ENCODE measurements around the gene VARS2. TPM values are rescaled to one million over a fixed set of nuclear protein-coding genes. Genes with fewer than 3 reads are reported as not detected.
A peak's percentile ranks its signal among the peaks of the same experiment; 100 is the strongest.
"Not testable (repeated sequence)": the region's sequence is repeated elsewhere in the genome, so short reads cannot be mapped to it uniquely, and the experiment has no call there.

VARS2 gene
- polyA plus RNA-seq, 3 donors from 2014 or later: 12.0 to 17.5 (median 12.6) TPM

DNA sequence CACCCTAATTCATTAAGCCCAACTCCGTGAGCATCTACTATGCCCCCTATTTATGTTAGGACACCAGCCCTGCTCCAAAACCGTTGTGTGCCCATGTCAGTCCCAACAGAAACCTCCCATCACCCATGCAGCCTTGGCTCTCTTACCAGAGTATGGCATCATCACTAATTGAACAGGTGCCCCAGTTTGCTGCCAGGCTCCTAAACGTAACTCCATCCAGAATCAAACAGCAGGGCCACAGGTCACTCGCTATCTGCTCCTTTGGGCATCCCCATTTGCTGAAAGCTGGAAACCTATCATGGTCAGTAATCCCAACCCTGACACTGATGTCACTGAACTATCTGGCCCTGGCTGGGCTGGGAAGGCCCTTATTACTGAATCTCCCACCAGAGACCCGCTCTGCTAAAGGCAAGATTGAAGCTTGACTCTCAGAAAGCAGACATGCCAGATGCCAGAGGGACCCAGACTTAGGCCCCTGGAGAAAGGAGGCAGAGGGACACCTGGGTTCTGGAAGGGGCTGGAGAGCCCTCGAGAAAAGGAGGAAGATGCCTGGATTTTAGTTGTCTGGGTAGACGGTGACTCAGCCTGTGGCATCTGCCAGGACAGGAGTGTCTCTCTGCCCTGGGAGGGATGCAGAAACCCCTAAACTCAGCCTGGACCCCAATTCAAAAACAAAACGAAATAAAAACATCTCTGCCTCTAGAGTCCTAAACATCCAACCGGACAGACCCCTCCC, 40.8 kb downstream of the VARS2 start:
- Mint-ChIP-seq H3K36me3 (no peaks in the 10 kb centered on the region), H3K4me1 (peaks cover 13 to 17% of the 10 kb centered on the region in 2 donors), H3K4me3 (peak overlapping the region; percentile 57 to 89 (median 81)), H3K27me3 (ENCODE audit: low read depth in 3 of 3) (peaks cover 17 to 32% (median 25%) of the 10 kb centered on the region in 3 donors), H3K9me3 (peaks cover 0 to 7% (median 0%) of the 10 kb centered on the region in 6 donors), H3K27ac (peak overlapping the region in 4 of 6 donors; percentile 35 to 79 (median 51))
- DNase-seq: no peak

DNA sequence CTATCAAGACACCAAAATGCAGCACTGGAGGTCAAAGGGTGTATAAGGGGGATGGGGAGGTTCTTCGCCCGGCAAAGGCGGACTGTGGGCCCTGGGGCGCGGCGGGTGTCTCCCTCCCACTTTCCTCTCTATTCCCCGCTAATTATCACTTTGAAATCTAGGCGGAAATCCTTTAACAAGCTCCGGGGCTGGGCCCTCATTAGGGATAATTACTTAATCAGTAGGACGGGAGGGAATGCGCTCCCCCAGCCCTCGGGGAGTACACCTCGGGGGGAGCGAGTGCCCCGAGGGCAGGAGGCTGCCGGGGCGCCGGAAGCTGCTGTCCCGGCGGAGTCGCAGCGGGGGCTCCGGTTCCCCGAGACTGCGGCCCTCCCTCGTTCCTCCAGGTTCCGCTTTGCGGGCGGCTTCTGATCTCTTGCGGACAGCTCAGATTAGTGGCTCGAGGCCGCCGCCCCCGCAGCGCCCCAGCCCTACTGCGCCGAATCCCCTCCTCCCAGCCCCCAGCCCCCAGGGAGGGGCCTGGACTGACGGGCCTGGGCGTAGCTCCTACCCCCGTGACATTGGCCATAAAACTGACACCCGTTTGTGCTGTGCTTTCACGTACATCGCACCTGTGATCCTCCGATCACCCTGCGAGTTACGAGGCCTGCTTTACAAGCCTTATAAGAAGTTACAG, 41.5 kb downstream of the VARS2 start:
- Mint-ChIP-seq H3K4me1 (peaks cover 13 to 17% of the 10 kb centered on the region in 2 donors), H3K36me3 (no peaks in the 10 kb centered on the region), H3K9me3 (peaks cover 0 to 7% (median 0%) of the 10 kb centered on the region in 6 donors), H3K27me3 (ENCODE audit: low read depth in 3 of 3) (peaks cover 17 to 31% (median 22%) of the 10 kb centered on the region in 3 donors), H3K27ac (peak overlapping the region in 4 of 6 donors; percentile 35 to 84 (median 51)), H3K4me3 (peak overlapping the region; percentile 69 to 90 (median 83))
- peak; percentile 32 to 69 (median 37) for DNase-seq

DNA sequence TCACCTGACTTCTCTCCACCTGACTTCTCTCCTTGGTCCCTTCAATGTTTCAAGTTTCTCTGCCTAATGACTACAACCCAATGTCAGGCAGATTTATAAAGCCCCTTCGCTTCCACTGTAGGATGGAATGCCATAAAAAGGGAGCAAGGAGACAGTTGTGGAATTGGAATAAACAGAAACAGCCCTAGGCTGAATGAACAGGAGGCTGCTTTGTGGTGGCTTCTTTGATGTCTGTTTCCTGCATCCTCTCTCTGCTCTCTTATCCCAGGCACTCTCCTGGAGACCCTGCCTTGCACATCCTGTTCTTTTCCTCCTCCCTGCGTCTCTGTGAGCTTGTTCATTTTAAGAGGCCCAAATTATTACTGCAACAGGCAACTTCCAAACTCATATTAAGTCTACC, 43.7 kb downstream of the VARS2 start:
- Mint-ChIP-seq H3K27me3 (ENCODE audit: low read depth in 3 of 3) (peaks cover 14 to 29% (median 16%) of the 10 kb centered on the region in 3 donors), H3K9me3 (peaks cover 0 to 3% (median 0%) of the 10 kb centered on the region in 6 donors), H3K27ac (peak overlapping the region in 1 of 6 donors; percentile 23), H3K4me3 (no peak overlapping the region), H3K36me3 (no peaks in the 10 kb centered on the region), H3K4me1 (peaks cover 16 to 17% of the 10 kb centered on the region in 2 donors)
- DNase-seq: no peak

DNA sequence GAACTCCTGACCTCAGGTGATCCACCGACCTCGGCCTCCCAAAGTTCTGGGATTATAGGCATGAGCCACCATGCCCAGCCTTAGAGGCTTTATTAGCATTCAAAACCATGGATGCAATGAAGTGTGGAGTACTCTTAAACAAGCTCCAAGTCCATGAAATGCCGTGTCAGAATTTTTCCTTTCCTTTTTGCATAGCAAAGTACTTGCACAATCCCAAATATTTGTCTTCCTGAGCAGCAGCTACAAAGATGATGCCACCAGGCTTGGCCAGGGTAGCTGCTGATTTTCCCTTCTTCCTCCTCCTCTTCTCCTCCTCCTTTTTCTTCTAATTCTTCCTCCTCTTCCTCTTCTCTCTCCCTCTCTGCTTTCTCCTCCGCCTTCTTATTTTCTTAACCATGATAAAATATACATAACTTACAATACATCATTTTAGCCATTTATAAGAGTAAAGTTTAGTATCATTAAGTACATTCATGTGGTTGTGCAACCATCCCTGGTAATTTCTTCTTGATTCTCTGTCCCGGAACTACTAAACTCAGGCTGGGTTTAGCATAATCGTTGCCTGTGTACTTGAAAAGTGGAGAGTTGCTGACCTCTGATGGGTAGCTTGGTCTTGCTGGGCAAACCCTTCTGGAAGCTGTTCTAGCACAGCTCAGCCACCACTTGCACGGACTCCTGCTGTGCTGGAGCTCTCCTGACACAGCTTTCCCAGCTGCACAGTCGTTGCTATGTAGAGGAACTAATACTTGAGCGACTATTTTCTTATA, 47.1 kb downstream of the VARS2 start:
- DNase-seq: no peak
- Mint-ChIP-seq H3K4me1 (peaks cover 31 to 34% of the 10 kb centered on the region in 2 donors), H3K4me3 (no peak overlapping the region), H3K27ac (no peak overlapping the region), H3K9me3 (peaks cover 0 to 7% (median 0%) of the 10 kb centered on the region in 6 donors), H3K27me3 (ENCODE audit: low read depth in 3 of 3) (peaks cover 17 to 37% (median 26%) of the 10 kb centered on the region in 3 donors), H3K36me3 (no peaks in the 10 kb centered on the region)

DNA sequence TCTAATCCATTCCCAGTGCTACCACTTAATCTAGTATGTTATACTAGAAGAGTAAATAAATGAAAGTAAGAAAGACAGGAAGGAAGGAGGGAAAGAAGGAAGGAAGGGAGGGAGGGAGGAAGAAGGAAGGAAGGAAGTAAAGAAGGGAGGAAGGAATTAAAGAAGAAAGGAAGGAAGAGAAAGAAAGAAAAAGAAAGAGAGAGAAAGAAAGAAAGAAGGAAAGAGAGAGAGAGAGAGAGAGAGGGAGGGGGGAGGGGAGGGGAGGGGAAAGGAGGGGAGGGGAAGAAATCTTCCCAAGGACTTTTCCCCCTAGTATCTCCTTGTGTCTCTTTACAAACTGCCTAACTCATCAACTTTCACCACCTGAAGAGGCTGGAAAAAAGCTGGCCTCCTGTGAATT, 48.7 kb downstream of the VARS2 start:
- no peak for DNase-seq
- Mint-ChIP-seq H3K27me3 (ENCODE audit: low read depth in 3 of 3) (peaks cover 15 to 32% (median 25%) of the 10 kb centered on the region in 3 donors), H3K4me1 (peaks cover 29 to 37% of the 10 kb centered on the region in 2 donors), H3K9me3 (peaks cover 0 to 7% (median 0%) of the 10 kb centered on the region in 6 donors), H3K36me3 (no peaks in the 10 kb centered on the region), H3K27ac (no peak overlapping the region), H3K4me3 (peak overlapping the region in 1 of 5 donors; percentile 17)

DNA sequence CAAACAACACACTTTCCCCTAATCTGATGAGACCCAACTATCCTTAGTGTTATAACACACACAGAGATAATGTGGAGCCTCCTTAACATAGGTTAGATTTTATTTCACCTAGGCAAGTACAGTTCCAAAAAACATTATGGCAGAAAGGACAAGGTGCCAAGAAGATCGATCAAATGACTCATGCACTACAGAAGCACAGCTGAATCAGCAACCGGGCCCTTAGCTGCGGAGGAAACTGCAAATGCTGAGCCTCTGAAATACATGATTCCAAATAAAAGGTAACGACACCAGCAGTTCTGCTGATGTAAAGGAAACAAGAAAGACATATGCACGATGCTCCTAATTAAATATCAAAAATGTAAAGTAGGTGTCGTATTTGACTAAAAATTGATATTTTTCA, 49.6 kb downstream of the VARS2 start:
- Mint-ChIP-seq H3K27me3 (ENCODE audit: low read depth in 3 of 3) (peaks cover 15 to 34% (median 23%) of the 10 kb centered on the region in 3 donors), H3K4me1 (peaks cover 29 to 37% of the 10 kb centered on the region in 2 donors), H3K9me3 (peaks cover 0 to 5% (median 0%) of the 10 kb centered on the region in 6 donors), H3K27ac (peak overlapping the region in 1 of 6 donors; percentile 59), H3K36me3 (no peaks in the 10 kb centered on the region), H3K4me3 (peak overlapping the region in 3 of 5 donors; percentile 13 to 70 (median 33))
- no peak for DNase-seq

DNA sequence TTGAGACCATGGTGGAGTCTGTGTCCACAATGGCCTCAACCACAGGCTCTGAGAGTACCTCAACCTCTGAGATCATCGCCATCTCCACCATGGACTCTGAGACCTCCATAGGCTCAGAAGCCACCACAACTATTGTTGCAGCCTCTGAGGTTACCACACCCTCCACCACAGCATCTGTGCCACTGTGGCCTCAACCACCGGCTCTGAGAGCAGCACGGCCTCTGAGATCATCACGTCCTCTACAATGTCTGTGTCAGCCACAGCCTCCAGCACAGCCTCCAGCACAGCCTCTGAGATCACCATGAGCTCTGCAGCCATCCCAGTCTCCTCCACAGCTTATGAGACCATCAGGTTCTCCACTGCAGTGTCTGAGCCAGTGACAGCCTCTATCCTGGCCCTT, 50.0 kb downstream of the VARS2 start:
- Mint-ChIP-seq H3K4me1 (peaks cover 29 to 37% of the 10 kb centered on the region in 2 donors), H3K9me3 (peaks cover 0 to 5% (median 0%) of the 10 kb centered on the region in 6 donors), H3K36me3 (no peaks in the 10 kb centered on the region), H3K27ac (peak overlapping the region in 5 of 6 donors; percentile 22 to 81 (median 59)), H3K4me3 (peak overlapping the region; percentile 4 to 70 (median 60)), H3K27me3 (ENCODE audit: low read depth in 3 of 3) (peaks cover 15 to 34% (median 21%) of the 10 kb centered on the region in 3 donors)
- DNase-seq: peak; percentile 61 to 76 (median 69)

DNA sequence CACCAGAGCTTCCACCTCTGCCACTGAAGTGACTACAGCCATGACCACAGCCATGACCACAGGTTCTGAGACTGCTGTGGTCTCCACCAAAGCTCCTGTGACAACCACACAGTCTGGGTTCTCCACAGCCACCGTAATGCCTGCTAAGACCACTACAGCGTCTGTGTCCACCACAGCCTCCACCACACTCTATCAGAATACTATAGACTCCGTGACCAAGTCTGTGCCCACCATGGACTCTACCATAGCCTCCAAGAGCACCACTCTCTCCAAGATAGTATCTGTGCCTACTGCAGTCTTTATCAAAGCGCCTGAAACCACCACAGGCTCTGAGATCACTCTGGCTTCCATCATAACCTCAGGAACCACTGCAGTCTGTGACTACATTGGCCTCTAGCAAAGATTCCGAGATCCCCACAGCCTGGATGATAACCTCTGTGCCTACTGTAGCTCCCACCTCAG, 51.1 kb downstream of the VARS2 start:
- H3K9me3 Mint-ChIP-seq: peaks cover 0 to 4% (median 0%) of the 10 kb centered on the region in 6 donors
- peak overlapping the region; percentile 7 to 81 (median 61) for H3K27ac Mint-ChIP-seq
- peak; percentile 43 to 46 (median 46) for DNase-seq
- peaks cover 29 to 37% of the 10 kb centered on the region in 2 donors for H3K4me1 Mint-ChIP-seq
- peaks cover 15 to 34% (median 22%) of the 10 kb centered on the region in 3 donors for H3K27me3 Mint-ChIP-seq (ENCODE audit: low read depth in 3 of 3)
- H3K4me3 Mint-ChIP-seq: peak overlapping the region in 4 of 5 donors; percentile 4 to 70 (median 64)
- no peaks in the 10 kb centered on the region for H3K36me3 Mint-ChIP-seq

DNA sequence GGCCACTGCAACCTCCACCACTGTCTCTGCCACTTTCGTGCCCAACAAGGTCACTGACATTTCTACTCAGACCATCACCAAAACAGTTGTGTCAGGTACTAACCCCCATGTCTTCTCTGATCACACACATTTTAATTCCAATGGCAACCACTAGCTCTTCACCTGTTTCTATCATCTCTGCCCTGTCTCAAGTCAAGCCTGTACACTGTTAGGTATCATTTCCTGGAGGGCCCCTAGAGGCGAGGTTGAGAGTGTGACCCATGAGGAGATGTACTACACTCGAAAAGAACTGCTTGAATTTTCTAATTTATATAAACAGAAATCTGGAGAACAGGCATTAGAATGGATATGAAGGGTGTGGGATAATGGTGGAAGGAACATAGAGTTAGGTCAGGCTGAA, 52.1 kb downstream of the VARS2 start:
- H3K27me3 Mint-ChIP-seq (ENCODE audit: low read depth in 3 of 3): peaks cover 15 to 32% (median 20%) of the 10 kb centered on the region in 3 donors
- no peak overlapping the region for H3K27ac Mint-ChIP-seq
- no peak overlapping the region for H3K4me3 Mint-ChIP-seq
- H3K4me1 Mint-ChIP-seq: peaks cover 29 to 37% of the 10 kb centered on the region in 2 donors
- H3K36me3 Mint-ChIP-seq: no peaks in the 10 kb centered on the region
- peaks cover 0 to 4% (median 0%) of the 10 kb centered on the region in 6 donors for H3K9me3 Mint-ChIP-seq
- DNase-seq: no peak

DNA sequence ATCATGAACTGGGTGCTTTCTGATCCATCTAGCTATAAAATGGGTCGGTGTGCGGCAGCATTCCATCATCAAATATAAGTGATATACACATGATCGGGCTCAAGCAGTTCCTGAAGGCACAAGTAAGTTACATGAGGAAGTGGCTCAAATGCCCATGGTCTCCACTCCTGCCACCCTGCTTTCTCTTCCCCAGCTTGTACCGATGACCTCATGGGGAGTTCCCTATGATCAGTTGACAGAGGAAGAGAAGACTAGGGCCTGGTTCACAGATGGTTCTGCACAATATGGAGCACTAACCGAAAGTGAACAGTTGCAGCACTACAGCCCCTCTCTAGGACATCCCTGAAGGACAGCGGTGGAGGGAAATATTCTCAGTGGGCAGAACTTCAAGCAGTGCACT, 55.1 kb downstream of the VARS2 start:
- Mint-ChIP-seq H3K4me1 (peaks cover 21 to 23% of the 10 kb centered on the region in 2 donors), H3K27me3 (ENCODE audit: low read depth in 3 of 3) (peaks cover 17 to 29% (median 28%) of the 10 kb centered on the region in 3 donors)
- not testable (repeated sequence) for H3K27ac Mint-ChIP-seq, H3K36me3 Mint-ChIP-seq, H3K4me3 Mint-ChIP-seq, DNase-seq, H3K9me3 Mint-ChIP-seq

DNA sequence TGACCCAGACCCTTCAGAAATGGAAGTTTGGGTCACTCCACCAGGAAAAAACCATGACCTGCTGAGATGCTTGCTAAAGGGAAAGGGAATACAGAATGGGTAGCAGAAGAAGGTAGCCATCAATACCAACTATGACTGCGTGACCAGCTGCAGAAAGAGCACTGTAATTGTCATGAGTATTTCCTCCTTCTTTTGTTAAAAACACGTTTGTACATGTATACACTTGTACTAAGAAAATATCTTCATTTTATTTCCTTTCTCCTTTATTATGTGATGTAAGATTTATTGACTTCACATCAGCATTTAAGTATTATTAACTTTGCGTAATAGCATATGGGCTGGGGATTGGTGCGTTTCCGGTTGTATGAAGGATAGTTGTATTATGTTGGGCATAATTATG, 56.9 kb downstream of the VARS2 start:
- Mint-ChIP-seq H3K27ac (no peak overlapping the region), H3K27me3 (ENCODE audit: low read depth in 3 of 3) (peaks cover 7 to 22% (median 13%) of the 10 kb centered on the region in 3 donors), H3K36me3 (no peaks in the 10 kb centered on the region), H3K4me1 (peaks cover 3 to 5% of the 10 kb centered on the region in 2 donors), H3K4me3 (no peak overlapping the region), H3K9me3 (no peaks in the 10 kb centered on the region)
- no peak for DNase-seq

DNA sequence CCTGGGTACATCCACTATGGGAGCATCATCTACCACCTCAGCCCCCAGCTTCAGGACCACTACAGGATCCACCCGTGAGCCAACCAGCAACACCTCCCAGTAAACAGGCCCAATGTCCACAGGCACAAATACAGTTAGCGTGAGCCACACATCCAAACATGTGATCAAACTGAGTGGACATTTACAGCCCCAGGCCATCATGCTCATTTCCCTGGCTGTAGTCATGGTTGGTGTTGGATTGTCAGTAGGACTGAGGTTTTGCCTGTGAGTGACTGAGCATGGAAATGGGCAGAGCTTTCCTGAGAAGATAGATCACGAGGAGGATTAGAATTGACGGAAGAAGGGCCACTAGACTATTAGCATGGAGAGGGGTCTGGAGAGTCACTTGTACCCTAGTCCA, 58.8 kb downstream of the VARS2 start:
- Mint-ChIP-seq H3K36me3 (no peaks in the 10 kb centered on the region), H3K27me3 (ENCODE audit: low read depth in 3 of 3) (peaks cover 5 to 27% (median 11%) of the 10 kb centered on the region in 3 donors), H3K27ac (no peak overlapping the region), H3K9me3 (no peaks in the 10 kb centered on the region), H3K4me3 (no peak overlapping the region), H3K4me1 (no peaks in the 10 kb centered on the region)
- no peak for DNase-seq

Measured in immature natural killer cell (primary cell).